GM12892 (cell line): Measurements from ENCODE around the gene HFM1.
"Not testable (repeated sequence)": the region's sequence is repeated elsewhere in the genome, so short reads cannot be mapped to it uniquely, and the experiment has no call there.

Experiments
- DNase-seq: peaks from one replicate; pipeline ENCODE4 v3.0.0; 2011; ENCODE audit not compliant: insufficient read length
- FAIRE-seq: peaks from 2 replicates; lab custom pipeline; 2011; peaks lifted over from hg19 to GRCh38; lab: Jason Lieb, UNC
- POLR2A ChIP-seq: IDR thresholded peaks from 2 replicates; pipeline ENCODE4 v1.6.1; 2011; ENCODE audit warnings: low read depth, low read length, control low read depth
- POLR2AphosphoS5 ChIP-seq: IDR thresholded peaks from 2 replicates; pipeline ENCODE4 v1.6.1; 2011; ENCODE audit warnings: low read depth, low read length, control low read depth
- TAF1 ChIP-seq: IDR thresholded peaks from 2 replicates; pipeline ENCODE4 v1.6.1; 2011; ENCODE audit warnings: low read depth, mild to moderate bottlenecking, control low read depth, low read length, borderline replicate concordance

Gene HFM1

DNA sequence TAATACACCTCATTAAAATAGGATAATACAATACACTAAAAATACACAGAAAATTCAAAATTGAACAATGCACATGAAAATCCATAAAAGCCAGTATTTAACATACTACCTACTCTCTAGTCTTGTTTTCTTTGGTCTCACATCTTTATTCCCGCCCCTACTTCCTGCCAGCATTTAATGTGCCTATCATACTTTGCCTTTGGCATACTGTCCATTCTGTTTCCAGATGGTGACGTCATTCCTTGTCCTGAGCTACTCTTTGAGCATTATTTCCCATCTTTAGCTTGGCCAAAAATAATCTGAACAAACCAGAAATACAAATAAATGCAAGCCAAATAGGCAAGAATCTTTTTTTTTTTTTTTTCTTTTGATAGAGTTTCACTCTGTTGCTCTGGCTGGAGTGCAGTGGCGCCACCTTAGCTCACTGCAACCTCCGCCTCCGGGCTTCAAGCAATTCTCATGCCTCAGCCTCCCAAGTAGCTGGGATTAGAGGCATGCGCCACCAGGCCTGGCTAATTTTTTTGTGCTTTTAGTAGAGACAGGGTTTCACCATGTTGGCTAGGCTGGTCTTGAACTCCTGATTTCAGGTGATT is 4.4 kb downstream of the HFM1 start:
- FAIRE-seq (no peak), DNase-seq (no peak)
- no peak for TF ChIP-seq TAF1

- FAIRE-seq (no peak), DNase-seq (no peak)
- TF ChIP-seq POLR2A (no peak), POLR2AphosphoS5 (no peak), TAF1 (no peak)
Measured at GRCh38 chr1:91398291-91398690, 6.3 kb downstream of the HFM1 start.

- FAIRE-seq (no peak), DNase-seq (no peak)
- no peak for TF ChIP-seq TAF1
- TF ChIP-seq POLR2AphosphoS5 = no peak
- TF ChIP-seq POLR2A = no peak
Measured at GRCh38 chr1:91397605-91398004, 7.0 kb downstream of the HFM1 start.

DNA sequence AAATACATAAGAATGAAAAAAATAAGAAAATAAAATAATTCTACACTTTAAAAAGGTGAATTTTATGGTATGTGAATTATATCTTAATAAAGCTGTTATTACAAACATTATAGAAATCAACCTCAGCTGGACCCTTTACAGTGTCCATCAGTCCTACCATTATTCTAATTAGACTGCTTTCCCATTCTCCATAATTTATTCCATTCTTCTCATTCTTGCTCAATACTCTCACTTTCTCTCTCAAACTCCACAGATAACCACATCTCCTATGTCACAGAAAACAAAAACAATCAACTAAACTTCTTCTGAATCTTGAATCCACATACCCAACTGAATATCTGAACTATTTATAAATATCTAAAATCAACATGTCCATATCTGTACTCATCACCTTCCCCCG is 11.6 kb downstream of the HFM1 start:
- FAIRE-seq = no peak
- TF ChIP-seq TAF1 (no peak), POLR2A (no peak), POLR2AphosphoS5 (no peak)
- DNase-seq = no peak

DNA sequence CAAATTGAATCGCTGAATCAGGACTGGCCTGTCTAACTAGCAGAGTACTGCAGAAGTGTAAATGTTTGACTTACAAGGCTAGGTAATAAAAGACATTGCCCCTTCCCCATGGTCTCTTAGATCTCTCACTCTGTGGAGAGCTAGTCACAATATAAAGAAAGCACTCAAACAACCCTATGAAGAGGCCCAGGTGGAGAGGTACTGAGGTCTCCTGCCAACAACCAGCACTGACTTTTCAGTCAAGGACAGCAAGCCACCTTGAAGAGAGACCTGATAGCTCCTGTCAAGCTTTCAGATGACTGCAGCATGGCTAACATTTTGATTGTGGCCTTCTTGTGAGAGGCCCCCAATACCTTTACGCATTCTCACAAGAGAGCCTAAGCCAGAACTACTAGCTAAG is 18.5 kb downstream of the HFM1 start:
- TF ChIP-seq TAF1 = no peak
- no peak for TF ChIP-seq POLR2A
- TF ChIP-seq POLR2AphosphoS5 = no peak
- no peak for DNase-seq
- FAIRE-seq = no peak

GRCh38 chr1:91383456-91383855 is 21.2 kb downstream of the HFM1 start:
- TF ChIP-seq POLR2AphosphoS5 = no peak
- no peak for FAIRE-seq

DNA sequence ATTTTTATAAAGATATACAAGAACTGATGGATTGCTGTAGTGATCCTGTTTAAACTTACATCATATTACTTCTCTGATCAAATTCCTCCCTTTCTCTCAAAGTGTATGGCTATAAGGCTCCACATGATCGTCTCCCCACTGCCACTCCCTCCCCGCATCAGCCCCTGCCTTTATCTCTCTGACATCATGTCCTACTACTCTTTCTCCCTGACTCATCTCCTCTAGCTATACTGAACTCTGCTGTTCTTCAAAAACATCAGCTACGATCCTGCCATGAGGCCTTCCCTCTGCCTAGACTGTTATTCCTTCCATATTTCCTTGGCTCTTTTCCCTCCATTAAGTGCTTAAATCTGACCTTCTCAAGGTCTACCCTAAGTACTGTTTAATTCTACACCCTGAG is 22.8 kb downstream of the HFM1 start:
- FAIRE-seq (no peak), DNase-seq (no peak)
- no peak for TF ChIP-seq POLR2AphosphoS5
- no peak for TF ChIP-seq TAF1
- no peak for TF ChIP-seq POLR2A

More at GRCh38 chr1:91383456-91383855, 21.2 kb downstream of the HFM1 start:
- DNase-seq = no peak

- DNase-seq = no peak
- FAIRE-seq = no peak
- TF ChIP-seq TAF1 (no peak), POLR2A (no peak), POLR2AphosphoS5 (no peak)
Measured at GRCh38 chr1:91374086-91374485, 30.6 kb downstream of the HFM1 start.

DNA sequence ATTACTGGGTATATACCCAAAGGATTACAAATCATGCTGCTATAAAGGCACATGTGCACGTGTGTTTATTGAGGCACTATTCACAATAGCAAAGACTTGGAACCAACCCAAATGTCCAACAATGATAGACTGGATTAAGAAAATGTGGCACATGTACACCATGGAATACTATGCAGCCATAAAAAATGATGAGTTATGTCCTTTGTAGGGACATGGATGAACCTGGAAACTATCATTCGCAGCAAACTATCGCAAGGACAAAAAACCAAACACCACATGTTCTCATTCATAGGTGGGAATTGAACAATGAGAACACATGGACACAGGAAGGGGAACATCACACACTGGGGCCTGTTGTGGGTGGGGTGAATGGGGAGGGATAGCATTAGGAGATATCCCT is 32.4 kb downstream of the HFM1 start:
- not testable (repeated sequence) for FAIRE-seq, DNase-seq

DNA sequence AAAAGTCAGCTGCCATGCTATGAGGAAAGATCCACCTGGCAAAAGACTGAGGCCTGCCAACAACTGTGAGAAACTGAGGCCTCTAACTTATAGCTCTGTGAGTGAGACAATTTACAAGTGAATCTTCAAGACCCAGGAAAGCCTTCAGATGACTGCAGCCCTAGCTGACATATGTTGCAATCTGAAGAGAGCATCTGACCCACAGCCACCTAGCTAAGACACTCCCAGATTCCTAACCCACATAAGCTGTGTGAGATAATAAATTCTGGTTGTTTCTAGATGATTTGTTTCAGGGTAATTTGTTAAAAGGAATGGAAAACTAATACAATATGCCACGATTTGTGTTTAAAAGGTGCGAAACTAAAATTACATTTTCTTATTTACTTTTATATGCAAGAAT is 55.1 kb downstream of the HFM1 start:
- DNase-seq = no peak
- FAIRE-seq = no peak
- no peak for TF ChIP-seq POLR2AphosphoS5
- no peak for TF ChIP-seq TAF1
- no peak for TF ChIP-seq POLR2A

DNA sequence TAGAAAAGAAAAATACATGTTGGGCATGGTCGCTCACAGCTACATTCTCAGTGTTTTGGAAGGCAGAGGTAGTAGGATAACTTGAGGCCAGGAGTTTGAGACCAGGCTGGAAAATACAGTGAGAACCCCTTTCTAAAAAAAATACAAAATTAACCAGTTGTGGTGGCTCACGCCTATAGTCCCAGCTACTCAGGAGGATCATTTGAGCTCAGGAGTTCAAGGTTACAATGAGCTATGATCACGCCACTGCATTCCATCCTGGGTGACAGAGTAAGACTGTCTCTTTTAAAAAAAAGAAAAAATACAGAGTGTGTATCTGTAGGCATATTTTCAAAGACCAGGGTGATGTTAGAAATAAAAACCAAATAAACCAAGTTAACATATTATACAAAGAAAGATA is 57.8 kb downstream of the HFM1 start:
- DNase-seq = no peak
- TF ChIP-seq POLR2AphosphoS5 (no peak), POLR2A (no peak), TAF1 (no peak)
- no peak for FAIRE-seq

- FAIRE-seq = no peak
- no peak for DNase-seq
- TF ChIP-seq POLR2A (no peak), POLR2AphosphoS5 (no peak), TAF1 (no peak)
Measured at GRCh38 chr1:91345395-91346005, 59.1 kb downstream of the HFM1 start.

GRCh38 chr1:91338501-91338900 is 66.1 kb downstream of the HFM1 start:
- TF ChIP-seq POLR2AphosphoS5 (no peak), POLR2A (no peak), TAF1 (no peak)
- no peak for FAIRE-seq
- DNase-seq = no peak
